GM23338 (cell line): ENCODE results near the gene ZBTB2.

Experiments
- TF ChIP-seq, protein P1 (sequence below): IDR thresholded peaks from one replicate; pipeline ENCODE4 v1.6.1; 2018; ENCODE audit warnings: antibody characterized with exemption; ENCODE audit not compliant: unreplicated experiment
- TF ChIP-seq, protein P2 (sequence below), 2 experiments: fragments of 200-600 bp in 1 of 2; sonication (generic) in 1 of 2; conservative IDR thresholded peaks; 2 replicates each; pipeline versions ENCODE4 v1.5.1 to v1.6.1; 2016 to 2017; ENCODE audit warnings: antibody characterized with exemption in 2 of 2, low read depth in 2 of 2, mild to moderate bottlenecking in 2 of 2, moderate library complexity in 1 of 2

DNA sequence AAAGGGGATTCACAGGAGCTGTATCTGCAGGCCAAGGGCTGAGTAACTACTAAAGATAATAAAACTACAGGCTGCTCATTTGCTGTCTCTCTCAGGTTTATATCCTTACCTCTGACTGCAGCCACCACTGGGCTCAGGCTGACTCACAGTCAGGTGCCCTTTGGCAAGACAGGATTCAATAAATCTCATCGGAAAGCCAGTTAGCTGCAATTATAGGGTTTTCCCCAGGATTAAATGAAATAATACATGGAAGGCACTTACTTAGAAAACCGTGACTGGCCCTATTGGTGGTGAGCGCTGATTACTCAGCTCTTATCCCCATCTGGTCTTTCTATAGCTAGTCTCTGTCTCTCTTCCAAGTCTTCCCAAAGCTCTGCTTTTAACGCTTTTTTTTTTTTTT lies 34.2 kb upstream of the ZBTB2 start:
- TF ChIP-seq, protein P1, sequence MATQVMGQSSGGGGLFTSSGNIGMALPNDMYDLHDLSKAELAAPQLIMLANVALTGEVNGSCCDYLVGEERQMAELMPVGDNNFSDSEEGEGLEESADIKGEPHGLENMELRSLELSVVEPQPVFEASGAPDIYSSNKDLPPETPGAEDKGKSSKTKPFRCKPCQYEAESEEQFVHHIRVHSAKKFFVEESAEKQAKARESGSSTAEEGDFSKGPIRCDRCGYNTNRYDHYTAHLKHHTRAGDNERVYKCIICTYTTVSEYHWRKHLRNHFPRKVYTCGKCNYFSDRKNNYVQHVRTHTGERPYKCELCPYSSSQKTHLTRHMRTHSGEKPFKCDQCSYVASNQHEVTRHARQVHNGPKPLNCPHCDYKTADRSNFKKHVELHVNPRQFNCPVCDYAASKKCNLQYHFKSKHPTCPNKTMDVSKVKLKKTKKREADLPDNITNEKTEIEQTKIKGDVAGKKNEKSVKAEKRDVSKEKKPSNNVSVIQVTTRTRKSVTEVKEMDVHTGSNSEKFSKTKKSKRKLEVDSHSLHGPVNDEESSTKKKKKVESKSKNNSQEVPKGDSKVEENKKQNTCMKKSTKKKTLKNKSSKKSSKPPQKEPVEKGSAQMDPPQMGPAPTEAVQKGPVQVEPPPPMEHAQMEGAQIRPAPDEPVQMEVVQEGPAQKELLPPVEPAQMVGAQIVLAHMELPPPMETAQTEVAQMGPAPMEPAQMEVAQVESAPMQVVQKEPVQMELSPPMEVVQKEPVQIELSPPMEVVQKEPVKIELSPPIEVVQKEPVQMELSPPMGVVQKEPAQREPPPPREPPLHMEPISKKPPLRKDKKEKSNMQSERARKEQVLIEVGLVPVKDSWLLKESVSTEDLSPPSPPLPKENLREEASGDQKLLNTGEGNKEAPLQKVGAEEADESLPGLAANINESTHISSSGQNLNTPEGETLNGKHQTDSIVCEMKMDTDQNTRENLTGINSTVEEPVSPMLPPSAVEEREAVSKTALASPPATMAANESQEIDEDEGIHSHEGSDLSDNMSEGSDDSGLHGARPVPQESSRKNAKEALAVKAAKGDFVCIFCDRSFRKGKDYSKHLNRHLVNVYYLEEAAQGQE, result no peak
- TF ChIP-seq, protein P2, sequence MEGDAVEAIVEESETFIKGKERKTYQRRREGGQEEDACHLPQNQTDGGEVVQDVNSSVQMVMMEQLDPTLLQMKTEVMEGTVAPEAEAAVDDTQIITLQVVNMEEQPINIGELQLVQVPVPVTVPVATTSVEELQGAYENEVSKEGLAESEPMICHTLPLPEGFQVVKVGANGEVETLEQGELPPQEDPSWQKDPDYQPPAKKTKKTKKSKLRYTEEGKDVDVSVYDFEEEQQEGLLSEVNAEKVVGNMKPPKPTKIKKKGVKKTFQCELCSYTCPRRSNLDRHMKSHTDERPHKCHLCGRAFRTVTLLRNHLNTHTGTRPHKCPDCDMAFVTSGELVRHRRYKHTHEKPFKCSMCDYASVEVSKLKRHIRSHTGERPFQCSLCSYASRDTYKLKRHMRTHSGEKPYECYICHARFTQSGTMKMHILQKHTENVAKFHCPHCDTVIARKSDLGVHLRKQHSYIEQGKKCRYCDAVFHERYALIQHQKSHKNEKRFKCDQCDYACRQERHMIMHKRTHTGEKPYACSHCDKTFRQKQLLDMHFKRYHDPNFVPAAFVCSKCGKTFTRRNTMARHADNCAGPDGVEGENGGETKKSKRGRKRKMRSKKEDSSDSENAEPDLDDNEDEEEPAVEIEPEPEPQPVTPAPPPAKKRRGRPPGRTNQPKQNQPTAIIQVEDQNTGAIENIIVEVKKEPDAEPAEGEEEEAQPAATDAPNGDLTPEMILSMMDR (conservative IDR thresholded peaks at IDR 0.05; ENCODE audit: low read depth in 2 of 2), result no peak
